ENCODE measurements around the gene JADE2. TPM values are rescaled to one million over a fixed set of nuclear protein-coding genes. Genes with fewer than 3 reads are reported as not detected.

JADE2 gene
- total RNA-seq, 4 donors from 2014 or later = 51.7 to 116 (median 76.6) TPM

- Histone ChIP-seq H3K4me3 (replicated peaks in 1 of 3) (no peak overlapping the region), H3K9me3 (no peaks in the 10 kb centered on the region), H3K27me3 (no peaks in the 10 kb centered on the region), H3K27ac (no peak overlapping the region), H3K36me3 (no peaks in the 10 kb centered on the region), H3K4me1 (peaks cover 5 to 40% of the 10 kb centered on the region in 2 donors)
- intact Hi-C loops (cut with DNase I) = no loop called here
- WGBS, 2 donors = 90 to 94% methylated on average over 8 of the region's 8 CpGs
- no peak for TF ChIP-seq POLR2A (IDR thresholded peaks at IDR 0.05)
- TF ChIP-seq CTCF (IDR thresholded peaks at IDR 0.05) = no peak
- DNase-seq = no peak
Observed at GRCh38 chr5:134508521-134509195, 16.8 kb upstream of the JADE2 start.

- Histone ChIP-seq H3K4me1 (peaks cover 5 to 32% of the 10 kb centered on the region in 2 donors), H3K9me3 (no peaks in the 10 kb centered on the region), H3K36me3 (no peaks in the 10 kb centered on the region), H3K27ac (no peak overlapping the region), H3K27me3 (no peaks in the 10 kb centered on the region), H3K4me3 (replicated peaks in 1 of 3) (no peak overlapping the region)
- DNase-seq = no peak
- WGBS, 2 donors = 91 to 93% methylated on average over 13 of the region's 13 CpGs
- TF ChIP-seq CTCF (IDR thresholded peaks at IDR 0.05) (no peak), POLR2A (IDR thresholded peaks at IDR 0.05) (no peak)
- intact Hi-C loops (cut with DNase I) = no loop called here
Observed at GRCh38 chr5:134509308-134510040, 16.0 kb upstream of the JADE2 start.

- Histone ChIP-seq H3K27me3 (no peaks in the 10 kb centered on the region), H3K4me1 (peaks cover 4 to 25% of the 10 kb centered on the region in 2 donors), H3K9me3 (no peaks in the 10 kb centered on the region), H3K4me3 (replicated peaks in 1 of 3) (no peak overlapping the region), H3K36me3 (no peaks in the 10 kb centered on the region), H3K27ac (peak overlapping the region in 1 of 3 donors; percentile 39)
- no peak for TF ChIP-seq POLR2A (IDR thresholded peaks at IDR 0.05)
- TF ChIP-seq CTCF (IDR thresholded peaks at IDR 0.05) = no peak
- 80 to 85% methylated on average over 8 to 9 of the region's 9 CpGs for WGBS, 2 donors
- no peak for DNase-seq
- intact Hi-C loops (cut with DNase I) = no loop called here
Observed at GRCh38 chr5:134510970-134511795, 14.3 kb upstream of the JADE2 start.

- Histone ChIP-seq H3K4me1 (peaks cover 0 to 17% of the 10 kb centered on the region in 2 donors), H3K36me3 (no peaks in the 10 kb centered on the region), H3K27ac (peak overlapping the region in 2 of 3 donors; percentile 23 to 39), H3K9me3 (no peaks in the 10 kb centered on the region), H3K4me3 (replicated peaks in 1 of 3) (no peak overlapping the region), H3K27me3 (no peaks in the 10 kb centered on the region)
- TF ChIP-seq POLR2A (IDR thresholded peaks at IDR 0.05) (no peak), CTCF (IDR thresholded peaks at IDR 0.05) (peak in 4 of 6 experiments; percentile 9 to 43 (median 36))
- DNase-seq = peak; percentile 51 to 61
- WGBS, 2 donors = 74 to 83% methylated on average over 6 to 7 of the region's 7 CpGs
- intact Hi-C loops (cut with DNase I) = no loop called here
Observed at GRCh38 chr5:134511796-134512660, 13.4 kb upstream of the JADE2 start.
